ENCODE measurements around the gene CYP3A7.
"Not testable (repeated sequence)": the region's sequence is repeated elsewhere in the genome, so short reads cannot be mapped to it uniquely, and the experiment has no call there.

Gene CYP3A7

DNA sequence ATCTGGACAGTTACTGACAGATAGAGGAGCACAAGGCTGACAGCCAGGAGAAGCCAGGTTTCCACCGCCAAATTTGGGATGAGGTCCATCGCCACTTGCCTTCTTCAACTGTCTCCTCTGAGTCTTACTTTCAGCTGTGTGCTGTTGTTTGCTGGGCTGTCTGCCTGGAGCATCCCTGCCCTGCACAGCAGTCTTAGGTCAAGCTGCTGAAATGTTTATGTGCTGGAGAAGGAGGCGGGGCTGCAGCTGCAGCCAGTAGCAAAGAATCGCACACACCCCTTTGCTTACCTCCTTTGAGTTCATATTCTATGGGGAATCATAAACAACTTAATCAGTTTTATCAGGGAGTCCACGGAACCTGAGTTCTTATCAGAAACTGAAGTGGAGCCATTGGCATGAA lies 35.0 kb downstream of the CYP3A7 start:
- no peak for DNase-seq (ENCODE audit: low spot score)

DNA sequence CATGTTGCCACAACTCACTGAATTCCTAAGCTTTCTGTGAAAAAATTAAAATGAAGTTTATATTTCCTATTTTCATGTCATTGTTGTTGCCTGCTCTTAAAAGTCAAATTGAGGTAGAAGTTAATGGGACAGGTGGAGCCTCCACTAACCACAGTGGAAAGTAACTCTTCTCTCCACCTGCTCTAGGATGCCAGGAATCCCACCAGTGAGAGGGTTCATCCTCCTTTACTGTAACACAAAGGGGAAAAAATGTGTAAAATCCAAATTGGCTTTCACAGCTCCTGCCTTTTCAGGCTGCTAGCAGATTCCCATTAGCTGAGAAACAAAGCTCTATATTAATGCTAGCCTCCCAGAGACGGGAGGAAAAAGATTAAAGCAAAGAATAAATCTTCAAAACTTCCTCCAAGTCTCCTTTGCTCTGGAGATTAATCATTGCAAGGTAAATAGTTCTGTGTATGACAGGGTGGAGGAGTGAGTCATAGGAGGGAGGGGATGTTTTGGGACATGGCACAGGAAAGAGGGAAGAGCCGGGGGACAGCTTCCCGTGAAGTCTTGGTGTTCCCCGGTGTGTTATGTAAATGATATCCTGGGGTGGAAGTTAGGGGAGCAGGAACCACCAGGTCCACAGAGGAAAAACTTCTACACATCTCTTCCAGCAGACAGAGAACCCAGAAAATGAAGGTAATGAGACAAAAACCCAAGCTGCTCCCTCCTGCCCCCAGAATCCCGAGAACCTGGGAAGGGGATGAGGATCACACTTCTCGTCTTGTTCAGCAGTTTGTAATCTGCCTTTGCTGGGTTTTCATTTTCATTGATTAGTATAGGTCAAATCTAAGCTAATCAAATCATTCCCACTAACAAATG lies 35.9 kb downstream of the CYP3A7 start:
- DNase-seq (ENCODE audit: low spot score): not testable (repeated sequence)

DNA sequence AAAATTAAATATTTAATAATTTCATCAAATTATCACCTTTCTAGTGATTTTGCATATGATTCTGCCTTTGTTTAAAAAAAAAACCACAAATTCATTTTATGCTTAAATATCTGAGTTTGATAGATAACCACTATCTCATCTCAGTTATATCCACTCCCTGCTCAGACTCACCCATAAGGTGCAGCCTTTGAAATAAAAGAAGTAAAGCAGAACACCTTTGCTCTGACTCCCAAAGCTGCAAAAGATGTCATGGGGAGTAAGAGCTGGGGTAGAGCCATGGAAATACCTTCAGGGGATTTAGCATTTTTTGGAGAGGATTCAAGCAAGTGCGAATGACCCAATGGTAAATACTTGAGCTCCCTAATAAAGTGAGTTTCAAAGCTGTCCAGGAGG lies 40.1 kb downstream of the CYP3A7 start:
- DNase-seq (ENCODE audit: low spot score): no peak

DNA sequence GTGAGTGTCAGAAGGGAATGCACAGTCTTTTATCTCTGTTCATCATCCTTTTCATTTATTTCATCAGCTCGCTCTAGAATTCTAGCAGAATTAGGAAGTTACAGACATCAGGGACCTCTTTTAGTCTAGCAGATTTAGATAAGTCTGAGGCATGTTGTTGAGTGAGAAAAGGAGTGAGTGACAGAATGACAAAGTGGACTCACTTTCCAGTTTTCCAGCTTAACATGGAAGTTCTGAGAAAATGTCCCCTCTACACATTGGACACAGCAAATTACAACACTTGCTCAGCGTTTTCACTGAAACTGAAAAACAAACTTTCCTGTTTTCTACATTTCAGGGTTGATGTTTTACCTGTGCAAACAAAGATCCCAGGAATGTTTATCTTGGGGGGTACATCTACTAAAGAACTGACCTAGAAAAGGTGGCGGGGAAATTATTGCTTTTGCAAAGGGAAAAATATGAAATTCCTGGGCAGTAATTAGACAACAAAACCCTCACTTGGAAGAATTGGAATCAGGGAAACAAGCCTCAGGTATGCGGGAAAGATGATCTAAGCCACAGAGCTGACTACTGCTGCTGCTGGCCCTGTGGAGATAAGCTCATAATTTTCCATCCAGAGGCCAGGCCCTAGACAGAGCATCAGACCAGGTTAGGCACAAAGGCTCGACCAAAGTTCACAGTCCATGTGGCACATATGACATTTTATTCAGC lies 40.6 kb downstream of the CYP3A7 start:
- no peak for DNase-seq (ENCODE audit: low spot score)

DNA sequence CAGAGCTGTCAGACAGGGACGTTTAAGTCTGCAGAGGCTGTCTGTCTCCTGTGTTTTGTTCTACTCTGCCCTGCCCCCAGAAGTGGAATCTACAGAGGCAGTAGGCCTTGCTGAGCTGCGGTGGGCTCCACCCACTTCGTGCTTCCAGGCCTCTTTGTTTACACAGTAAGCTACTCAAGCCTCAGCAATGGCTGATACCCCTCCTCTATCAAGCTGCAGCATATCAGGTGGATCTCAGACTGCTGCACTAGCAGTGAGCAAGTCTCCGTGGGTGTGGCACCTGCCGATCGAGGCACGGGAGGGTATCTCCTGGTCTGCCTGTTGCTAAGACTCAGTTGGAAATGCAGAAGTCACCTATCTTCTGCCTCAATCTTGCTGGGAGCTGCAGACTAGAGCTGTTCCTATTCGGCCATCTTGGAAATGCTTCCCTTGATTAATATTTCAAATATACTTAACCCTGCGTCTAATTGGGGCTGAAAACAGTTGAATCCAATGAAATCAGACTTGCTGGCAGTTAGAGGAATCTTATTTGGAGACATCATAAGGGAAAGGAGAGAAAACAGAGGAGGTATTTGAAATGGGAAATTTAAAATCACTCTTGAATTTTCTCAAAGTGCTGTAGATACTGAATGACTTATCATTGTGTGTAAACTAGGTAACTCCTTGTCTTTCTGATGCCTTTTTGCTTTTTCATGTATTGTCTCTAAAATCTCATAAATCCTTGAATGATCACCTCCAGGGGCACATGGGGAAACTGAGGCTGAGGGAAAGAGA lies 41.4 kb downstream of the CYP3A7 start:
- no peak for DNase-seq (ENCODE audit: low spot score)

DNA sequence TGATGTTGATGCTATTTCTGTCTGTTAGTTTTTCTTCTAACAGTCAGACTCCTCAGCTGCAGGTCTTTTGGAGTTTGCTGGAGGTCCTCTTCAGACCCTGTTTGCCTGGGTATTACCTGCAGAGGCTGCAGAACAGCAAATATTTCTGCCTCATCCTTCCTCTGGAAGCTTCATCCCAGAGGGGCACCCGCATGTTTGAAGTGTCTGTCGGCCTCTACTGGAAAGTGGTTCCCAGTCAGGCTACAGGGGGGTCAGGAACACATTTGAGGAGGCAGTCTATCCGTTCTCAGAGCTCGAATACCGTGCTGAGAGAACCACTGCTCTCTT lies 41.9 kb downstream of the CYP3A7 start:
- DNase-seq (ENCODE audit: low spot score): no peak

DNA sequence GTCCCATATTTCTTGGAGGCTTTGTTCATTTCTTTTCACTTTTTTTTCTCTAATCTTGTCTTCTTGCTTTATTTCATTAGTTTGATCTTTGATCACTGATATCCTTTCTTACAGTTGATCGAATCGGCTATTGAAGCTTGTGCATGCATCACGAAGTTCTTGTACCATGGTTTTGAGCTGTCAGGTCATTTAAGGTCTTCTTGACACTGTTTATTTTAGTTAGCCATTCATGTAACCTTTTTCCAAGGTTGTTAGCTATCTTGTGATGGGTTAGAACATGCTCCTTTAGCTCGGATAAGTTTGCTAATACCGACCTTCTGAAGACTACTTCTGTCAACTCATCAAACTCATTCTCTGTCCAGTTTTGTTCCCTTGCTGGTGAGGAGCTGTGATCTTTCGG lies 42.4 kb downstream of the CYP3A7 start:
- DNase-seq (ENCODE audit: low spot score): not testable (repeated sequence)

DNA sequence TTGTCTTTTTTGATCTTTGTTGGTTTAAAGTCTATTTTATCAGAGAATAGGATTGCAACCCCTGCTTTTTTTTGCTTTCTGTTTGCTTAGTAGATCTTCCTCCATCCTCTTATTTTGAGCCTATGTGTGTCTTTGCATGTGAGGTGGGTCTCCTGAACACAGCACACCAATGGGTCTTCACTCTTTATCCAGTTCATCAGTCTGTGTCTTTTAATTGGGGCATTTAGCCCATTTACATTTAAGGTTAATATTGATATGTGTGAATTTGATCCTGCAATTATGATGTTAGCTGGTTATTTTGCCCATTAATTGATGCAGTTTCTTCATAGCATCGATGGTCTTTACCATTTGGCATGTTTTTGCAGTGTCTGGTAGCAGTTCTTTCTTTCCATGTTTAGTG lies 43.3 kb downstream of the CYP3A7 start:
- not testable (repeated sequence) for DNase-seq (ENCODE audit: low spot score)

DNA sequence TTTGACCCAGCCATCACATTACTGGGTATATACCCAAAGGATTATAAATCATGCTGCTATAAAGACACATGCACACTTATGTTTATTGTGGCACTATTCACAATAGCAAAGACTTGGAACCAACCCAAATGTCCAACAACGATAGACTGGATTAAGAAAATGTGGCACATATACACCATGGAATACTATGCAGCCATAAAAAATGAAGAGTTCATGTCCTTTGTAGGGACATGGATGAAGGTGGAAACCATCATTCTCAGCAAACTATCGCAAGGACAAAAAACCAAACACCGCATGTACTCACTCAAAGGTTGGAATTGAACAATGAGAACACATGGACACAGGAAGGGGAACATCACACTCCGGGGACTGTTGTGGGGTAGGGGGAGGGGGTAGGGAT lies 44.1 kb downstream of the CYP3A7 start:
- not testable (repeated sequence) for DNase-seq (ENCODE audit: low spot score)

DNA sequence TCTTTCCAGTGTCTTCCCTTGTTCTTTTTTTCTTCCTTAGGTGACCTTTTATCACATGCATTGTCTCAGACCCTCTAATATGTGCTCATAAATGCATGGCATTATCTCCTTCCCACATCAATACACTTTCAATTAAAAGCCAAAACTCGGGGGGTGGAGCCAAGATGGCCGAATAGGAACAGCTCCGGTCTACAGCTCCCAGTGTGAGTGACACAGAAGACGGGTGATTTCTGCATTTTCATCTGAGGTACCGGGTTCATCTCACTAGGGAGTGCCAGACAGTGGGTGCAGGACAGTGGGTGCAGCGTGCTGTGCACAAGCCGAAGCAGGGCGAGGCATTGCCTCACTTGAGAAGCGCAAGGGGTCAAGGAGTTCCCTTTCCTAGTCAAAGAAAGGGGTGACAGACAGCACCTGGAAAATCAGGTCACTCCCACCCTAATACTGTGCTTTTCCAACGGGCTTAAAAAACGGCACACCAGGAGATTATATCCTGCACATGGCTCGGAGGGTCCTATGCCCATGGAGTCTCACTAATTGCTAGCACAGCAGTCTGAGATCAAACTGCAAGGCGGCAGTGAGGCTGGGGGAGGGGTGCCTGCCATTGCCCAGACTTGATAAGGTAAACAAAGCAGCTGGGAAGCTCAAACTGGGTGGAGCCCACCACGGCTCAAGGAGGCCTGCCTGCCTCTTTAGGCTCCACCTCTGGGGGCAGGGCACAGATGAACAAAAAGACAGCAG lies 49.0 kb downstream of the CYP3A7 start:
- DNase-seq (ENCODE audit: low spot score): not testable (repeated sequence)

DNA sequence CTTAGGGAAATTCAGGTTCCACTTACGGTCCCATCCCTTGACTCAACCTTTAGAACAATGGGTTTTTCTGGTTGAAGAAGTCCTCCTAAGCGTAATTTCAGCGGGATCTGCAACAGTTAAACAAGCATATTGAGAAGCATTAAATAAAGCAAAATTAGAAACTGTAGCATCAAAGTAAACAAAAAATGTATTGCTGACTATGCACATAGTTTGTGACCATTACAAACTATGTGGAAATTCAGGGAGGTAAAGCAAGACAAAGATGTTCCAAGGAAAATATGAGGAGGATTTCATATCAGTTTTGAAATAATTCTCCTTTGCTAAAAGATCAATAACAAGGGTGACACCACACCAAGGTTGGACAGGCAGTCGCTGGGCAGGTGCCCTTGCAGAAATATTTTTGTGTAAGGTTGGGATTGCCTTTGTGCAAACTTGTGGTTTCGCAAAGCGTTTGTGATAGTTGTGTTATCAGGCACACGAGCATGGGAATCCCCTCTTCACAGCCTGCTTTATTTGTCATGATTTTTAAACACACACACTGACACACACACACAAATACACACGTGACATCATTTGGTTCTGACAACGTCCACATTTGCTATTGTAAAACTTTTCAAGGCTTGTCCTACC lies 49.8 kb downstream of the CYP3A7 start:
- no peak for DNase-seq (ENCODE audit: low spot score)

DNA sequence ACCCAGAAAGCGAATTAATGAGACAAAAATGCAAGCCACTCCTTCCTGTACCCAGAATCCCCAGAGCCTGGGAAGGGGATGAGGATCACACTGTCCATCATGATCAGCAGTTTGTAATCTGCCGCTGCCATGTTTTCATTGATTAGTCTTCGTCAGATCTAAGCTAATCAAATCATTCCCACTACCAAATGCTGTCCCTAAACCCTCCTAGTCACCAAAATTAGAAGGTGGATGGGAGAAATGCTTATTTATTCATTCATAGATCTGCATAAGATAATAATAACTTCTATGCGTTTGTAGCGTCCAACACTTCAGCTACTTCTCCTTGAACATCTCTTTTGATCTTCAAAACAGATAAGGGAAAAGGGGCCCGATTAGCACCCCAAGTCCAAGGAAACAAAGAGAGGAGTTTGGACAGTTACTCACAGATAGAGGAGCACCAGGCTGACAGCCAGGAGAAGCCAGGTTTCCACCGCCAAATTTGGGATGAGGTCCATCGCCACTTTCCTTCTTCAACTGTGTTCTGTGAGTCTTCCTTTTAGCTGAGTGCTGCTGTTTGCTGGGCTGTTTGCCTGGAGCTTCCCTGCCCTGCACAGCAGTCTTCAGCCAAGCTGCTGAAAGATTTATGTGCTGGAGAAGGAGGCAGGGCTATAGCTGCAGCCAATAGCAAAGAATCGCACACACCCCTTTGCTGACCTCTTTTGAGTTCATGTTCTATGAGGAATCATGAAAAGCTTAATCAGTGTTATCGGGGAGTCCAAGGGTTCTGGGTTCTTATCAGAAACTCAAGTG lies 55.4 kb downstream of the CYP3A7 start, which contains the start of gene CYP3A5:
Gene CYP3A5, minus strand, starts transcription at position 597 of the 792 bp plus-strand sequence. Its CDS starts 100 bp downstream, at position 497.
- no peak for DNase-seq (ENCODE audit: low spot score)

DNA sequence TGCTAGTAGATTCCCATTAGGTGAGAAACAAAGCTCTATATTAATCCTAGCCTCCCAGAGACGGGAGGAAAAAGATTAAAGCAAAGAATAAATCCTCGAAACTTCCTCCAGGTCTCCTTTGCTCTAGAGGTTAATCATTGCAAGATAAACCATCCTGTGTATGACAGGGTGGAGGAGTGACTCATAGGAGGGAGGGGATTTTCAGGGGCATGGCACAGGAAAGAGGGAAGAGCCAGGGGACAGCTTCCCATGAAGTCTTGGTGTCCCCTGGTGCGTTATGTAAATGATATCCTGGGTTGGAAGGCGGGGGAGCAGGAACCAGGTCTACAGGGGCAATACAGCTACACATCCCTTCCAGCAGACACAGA lies 56.0 kb downstream of the CYP3A7 start:
- peak; percentile 35 for DNase-seq (ENCODE audit: low spot score)

DNA sequence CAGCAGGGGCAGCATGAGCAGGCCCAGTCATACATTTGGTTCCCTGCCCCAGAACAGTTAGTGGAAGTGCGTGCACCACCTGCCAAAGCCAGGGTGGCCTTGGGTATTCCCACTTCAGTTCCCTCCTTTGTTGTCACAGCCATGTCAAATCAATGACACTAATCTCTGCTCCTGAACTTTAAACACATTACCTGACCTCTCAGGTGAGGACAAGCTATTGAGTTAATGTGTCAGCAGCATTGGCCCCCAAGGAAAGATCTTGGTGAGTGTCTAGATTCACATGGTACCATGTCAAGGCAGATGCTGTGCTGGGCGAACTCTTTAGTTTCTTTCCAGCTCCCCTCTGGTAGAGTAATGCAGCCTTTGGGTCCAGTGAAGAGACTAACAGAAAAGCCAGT lies 57.3 kb downstream of the CYP3A7 start:
- no peak for DNase-seq (ENCODE audit: low spot score)

DNA sequence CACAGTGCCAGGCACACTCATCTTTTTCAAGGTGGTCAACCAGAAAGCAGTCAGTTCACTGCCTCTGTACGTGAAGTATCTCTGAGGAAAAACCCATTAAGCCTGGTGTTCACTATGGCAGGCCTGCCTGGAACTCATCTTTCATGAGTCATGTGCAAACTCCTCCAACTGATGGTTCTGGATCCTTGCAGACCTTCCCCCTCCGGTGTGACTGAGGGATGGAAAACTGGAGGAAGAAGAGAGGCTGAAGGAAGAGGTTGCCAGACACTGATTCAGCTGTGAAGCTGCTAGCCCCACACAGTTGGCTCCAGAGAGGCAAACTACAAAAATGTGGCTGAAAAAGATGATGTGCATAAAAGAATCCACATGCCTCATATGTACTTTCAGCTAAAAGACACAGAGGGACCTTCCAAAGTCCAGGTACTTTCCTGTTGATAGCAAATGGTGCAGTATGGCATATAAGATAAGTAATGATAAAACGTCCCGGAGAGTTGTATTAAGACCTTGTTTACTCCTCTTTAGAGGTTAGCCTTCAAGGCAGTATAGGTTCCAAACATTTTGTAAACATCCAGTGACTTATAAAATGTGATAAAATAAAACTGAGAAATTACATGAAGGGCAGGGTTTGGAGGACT lies 57.9 kb downstream of the CYP3A7 start:
- DNase-seq (ENCODE audit: low spot score): no peak

DNA sequence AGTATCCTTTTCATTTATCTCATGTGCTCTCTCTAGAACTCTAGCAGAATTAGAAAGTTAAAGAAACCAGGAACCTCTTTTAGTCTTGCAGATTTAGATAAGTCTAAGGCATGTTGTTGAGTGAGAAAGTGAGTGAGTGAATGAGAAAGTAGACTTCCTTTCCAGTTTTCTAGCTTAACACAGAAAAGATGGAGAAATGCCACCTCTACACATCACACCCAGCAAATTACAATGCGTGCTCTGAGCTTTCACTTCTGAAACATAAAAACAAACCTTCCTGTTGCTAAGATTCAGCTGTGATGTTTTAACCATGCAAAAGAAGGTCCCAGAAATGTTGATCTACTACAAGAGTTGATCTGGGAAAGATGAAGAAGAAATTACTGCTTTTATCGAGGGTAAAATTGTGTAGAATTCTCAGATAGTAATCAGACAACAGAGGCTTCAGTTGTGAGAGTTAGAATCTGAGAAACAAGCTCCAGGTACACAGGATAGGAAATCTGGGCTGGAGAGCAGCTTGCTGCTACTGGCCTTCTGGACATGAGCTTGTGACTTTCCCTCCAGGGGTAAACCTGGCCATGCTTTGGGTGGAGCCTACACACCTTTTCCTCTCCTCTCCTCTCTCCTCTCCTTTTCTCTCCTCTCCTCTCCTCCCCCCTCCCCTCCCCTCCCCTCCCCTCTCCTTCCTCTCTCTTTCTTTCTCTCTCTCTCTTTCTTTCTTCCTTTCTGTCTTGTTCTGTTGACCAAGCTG lies 59.8 kb downstream of the CYP3A7 start:
- DNase-seq (ENCODE audit: low spot score): no peak

DNA sequence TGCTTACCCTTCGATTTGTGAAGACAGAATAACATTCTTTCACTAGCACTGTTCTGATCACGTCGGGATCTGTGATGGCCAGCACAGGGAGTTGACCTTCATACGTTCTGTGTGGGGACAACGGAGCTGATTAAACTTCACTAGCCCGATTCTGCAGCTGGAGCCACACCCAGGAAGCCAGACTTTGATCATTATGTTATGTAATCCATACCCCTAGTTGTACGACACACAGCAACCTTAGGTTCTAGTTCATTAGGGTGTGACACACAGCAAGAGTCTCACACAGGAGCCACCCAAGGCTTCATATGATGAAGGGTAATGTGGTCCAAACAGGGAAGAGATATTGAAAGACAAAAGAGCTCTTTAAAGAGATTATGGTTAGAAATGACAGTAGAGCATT lies 62.4 kb downstream of the CYP3A7 start:
- DNase-seq (ENCODE audit: low spot score): no peak

DNA sequence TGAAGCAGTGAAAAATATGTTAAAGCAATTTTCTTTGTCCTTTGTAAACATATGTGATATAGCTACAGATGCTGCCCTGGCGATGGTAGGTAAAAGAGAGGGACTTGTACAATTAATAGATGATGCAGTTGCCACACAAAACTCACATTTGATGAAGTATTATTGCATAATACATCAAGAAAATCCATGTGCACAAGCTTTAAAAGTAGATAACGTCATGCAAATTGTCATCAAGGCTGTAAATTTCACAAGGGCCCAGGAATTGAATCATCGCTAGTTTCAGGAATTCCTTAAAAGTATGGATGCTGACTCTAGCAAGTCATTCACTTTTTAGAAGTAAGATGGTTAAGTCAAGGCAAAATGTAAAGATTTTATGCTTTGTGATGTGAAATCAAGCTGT lies 65.2 kb downstream of the CYP3A7 start:
- DNase-seq (ENCODE audit: low spot score): no peak

DNA sequence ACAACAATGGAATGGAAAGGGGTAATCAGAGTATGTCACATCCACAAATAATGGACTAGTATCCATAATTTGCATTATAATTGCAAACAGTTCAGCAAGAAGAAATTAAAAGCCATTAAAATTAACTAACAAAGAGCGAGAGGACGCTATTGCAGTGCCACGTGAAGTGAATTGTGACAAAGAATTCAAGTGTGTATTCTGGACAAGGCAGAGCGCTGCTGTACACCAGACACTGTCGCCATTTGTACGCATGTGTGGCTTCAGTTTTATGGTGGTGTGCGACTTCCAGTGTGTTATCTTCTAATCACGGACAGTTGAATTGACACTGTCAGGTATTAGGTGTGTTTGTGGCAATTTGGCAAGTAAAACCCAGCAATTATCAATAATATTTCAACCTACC lies 66.5 kb downstream of the CYP3A7 start:
- no peak for DNase-seq (ENCODE audit: low spot score)

DNA sequence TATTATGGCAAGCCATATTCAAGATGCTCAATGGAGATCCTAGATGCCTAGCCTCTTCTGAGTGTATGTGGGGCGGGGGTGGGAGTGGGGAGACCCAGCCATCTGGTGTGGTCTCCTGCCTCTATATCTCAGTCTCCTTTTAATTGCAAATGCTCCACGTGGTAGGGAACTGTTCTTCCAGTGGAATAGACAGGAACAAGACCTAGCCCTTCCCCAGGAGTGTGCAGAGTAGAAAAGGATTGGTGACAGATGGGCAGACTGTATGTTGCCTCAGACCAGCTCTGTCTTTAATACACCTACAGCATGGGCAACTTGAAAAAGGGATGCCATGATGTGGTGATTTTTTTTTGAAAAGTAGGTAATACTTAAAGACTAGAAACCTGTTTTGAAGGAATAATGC lies 67.8 kb downstream of the CYP3A7 start:
- no peak for DNase-seq (ENCODE audit: low spot score)
